Ovary (tissue), 9 donors: ENCODE measurements around the gene NMBR. TPM values are rescaled to one million over a fixed set of nuclear protein-coding genes. Genes with fewer than 3 reads are reported as not detected.

Experiments used
- DNase-seq, 5 donors: peaks; one replicate each; pipeline ENCODE4 v3.0.0-alpha.2; 2019 to 2020
- H3K27ac ChIP-seq, 2 donors: fragments of 200-600 bp; one replicate each; pipeline versions ENCODE4 v1.5.1 to v1.8.0; 2019 to 2022
- H3K27me3 ChIP-seq: fragments of 200-600 bp; one replicate; pipeline ENCODE4 v1.8.0; 2022
- H3K36me3 ChIP-seq: fragments of 200-600 bp; sonication (generic); one replicate; pipeline ENCODE4 v1.5.1; 2019
- H3K4me1 ChIP-seq: one replicate; pipeline ENCODE4 v1.8.1; 2013; ENCODE audit warnings: mild to moderate bottlenecking, moderate library complexity; ENCODE audit not compliant: insufficient read depth
- H3K4me3 ChIP-seq: fragments of 200-600 bp; sonication (generic); one replicate; pipeline ENCODE4 v1.5.1; 2017
- H3K9me3 ChIP-seq, 2 donors: fragments of 200-600 bp in 1 of 2; sonication (generic) in 1 of 2; one replicate each; pipeline versions ENCODE4 v1.5.1 to v1.8.1; 2013 to 2019; ENCODE audit warnings: mild to moderate bottlenecking in 1 of 2, moderate library complexity in 1 of 2
- CTCF ChIP-seq, 3 donors: fragments of 450-650 bp in 2 of 3; fragments of 200-600 bp in 1 of 3; IDR thresholded peaks; one replicate each; pipeline versions ENCODE4 v1.5.1 to v1.8.0; 2016 to 2022; ENCODE audit warnings: antibody characterized with exemption in 3 of 3, mild to moderate bottlenecking in 1 of 3
- EP300 ChIP-seq: sonication (generic); formaldehyde crosslinking; IDR thresholded peaks from one replicate; pipeline ENCODE4 v1.6.1; 2017; ENCODE audit warnings: antibody characterized with exemption
- POLR2A ChIP-seq: fragments of 450-650 bp; IDR thresholded peaks from one replicate; pipeline ENCODE4 v1.6.1; 2017; ENCODE audit warnings: antibody characterized with exemption, mild to moderate bottlenecking, moderate library complexity
- WGBS, 3 donors: extraction: QIAGEN DNeasy Blood & Tissue Kit in 1 of 3; methylation state at CpG; one replicate each; pipeline versions ENCODE4 v1.1.5 to v1.1.7; 2013 to 2017; 5-methylcytosine and 5-hydroxymethylcytosine counted together
- intact Hi-C, 4 donors: fragments of 100-400 bp; cut with DNase I; formaldehyde crosslinking; loops; one replicate each; pipeline versions ENCODE4 v1.11.0 to v1.15.1; 2022 to 2023
- polyA plus RNA-seq, 2 donors: library from polyadenylated mRNA; stranded (reverse); fragments of 200-250 nt in 1 of 2; fragments of 350-450 nt in 1 of 2; fragmentation: Illumina TruSeq in 1 of 2; extraction: RNeasy Lipid Tissue Mini Kit (QIAGEN cat#74804) in 1 of 2; gene quantifications; one replicate each; pipeline ENCODE4 v1.2.3, GENCODE V29; 2013 to 2014
- total RNA-seq, 7 donors: library from RNA; depleted of rRNA in 2 of 7; stranded (reverse); fragments of >200 nt in 2 of 7; fragmentation: NEBNext Ultra II Directional in 3 of 7; extraction: Animal tissue kit (Norgen Biotek cat#: 25700) in 3 of 7; gene quantifications; one replicate each; pipeline versions ENCODE4 v1.1.0 to v1.2.4, GENCODE V29; 2016 to 2023
- donor health status: DM: no; HTN: no; CAD: no; lungs with moderate emphysema.
- donor health status: DM: no; HTN: no; CAD: no.
- donor health status: Bipolar disorder and iron deficiency.
- donor health status: DM: yes; HTN: yes; CAD: no.
- donor health status: DM: no; HTN: no; CAD: no.
- donor health status: DM: yes; HTN: yes; CAD: no.

NMBR gene
- total and polyA plus RNA-seq, 9 donors: 0.20 TPM; not detected in 8

GRCh38 chr6:142172758-142173157 is 25.8 kb upstream of the NMBR start:
- H3K4me1 ChIP-seq: no peaks in the 10 kb centered on the region
- intact Hi-C loops: no loop called here
- H3K9me3 ChIP-seq: no peaks in the 10 kb centered on the region
- TF ChIP-seq POLR2A (no peak), CTCF (IDR thresholded peaks at IDR 0.05) (no peak), EP300 (no peak)
- H3K27ac ChIP-seq: no peak overlapping the region
- no peaks in the 10 kb centered on the region for H3K27me3 ChIP-seq
- H3K4me3 ChIP-seq: no peak overlapping the region
- no peak for DNase-seq
- no peaks in the 10 kb centered on the region for H3K36me3 ChIP-seq

- no peaks in the 10 kb centered on the region for H3K36me3 ChIP-seq
- H3K27me3 ChIP-seq: no peaks in the 10 kb centered on the region
- H3K27ac ChIP-seq: no peak overlapping the region
- no peak for DNase-seq
- intact Hi-C loops: no loop called here
- no peak overlapping the region for H3K4me3 ChIP-seq
- no peaks in the 10 kb centered on the region for H3K4me1 ChIP-seq
- no peak for TF ChIP-seq CTCF (IDR thresholded peaks at IDR 0.05)
- TF ChIP-seq EP300: no peak
- TF ChIP-seq POLR2A: no peak
- H3K9me3 ChIP-seq: no peaks in the 10 kb centered on the region
These were observed 24.4 kb upstream of the NMBR start for GRCh38 chr6:142171351-142171750.

GRCh38 chr6:142167486-142167885 is 20.6 kb upstream of the NMBR start:
- H3K36me3 ChIP-seq: no peaks in the 10 kb centered on the region
- H3K9me3 ChIP-seq: no peaks in the 10 kb centered on the region
- no peaks in the 10 kb centered on the region for H3K27me3 ChIP-seq
- no peak overlapping the region for H3K27ac ChIP-seq
- no peak for DNase-seq
- WGBS, 3 donors: 24 to 42% (median 33%) methylated on average over 2 of the region's 2 CpGs
- H3K4me3 ChIP-seq: no peak overlapping the region
- intact Hi-C loops: no loop called here
- H3K4me1 ChIP-seq: no peaks in the 10 kb centered on the region
- no peak for TF ChIP-seq EP300
- no peak for TF ChIP-seq POLR2A
- TF ChIP-seq CTCF (IDR thresholded peaks at IDR 0.05): no peak

GRCh38 chr6:142167071-142167470 is 20.1 kb upstream of the NMBR start:
- Histone ChIP-seq H3K36me3 (no peaks in the 10 kb centered on the region), H3K4me3 (no peak overlapping the region), H3K4me1 (no peaks in the 10 kb centered on the region), H3K27ac (no peak overlapping the region), H3K27me3 (no peaks in the 10 kb centered on the region), H3K9me3 (no peaks in the 10 kb centered on the region)
- no peak for DNase-seq
- TF ChIP-seq POLR2A: no peak
- no peak for TF ChIP-seq EP300
- no peak for TF ChIP-seq CTCF (IDR thresholded peaks at IDR 0.05)
- intact Hi-C loops: no loop called here
- 67 to 74% (median 74%) methylated on average over 3 of the region's 3 CpGs for WGBS, 3 donors

DNA sequence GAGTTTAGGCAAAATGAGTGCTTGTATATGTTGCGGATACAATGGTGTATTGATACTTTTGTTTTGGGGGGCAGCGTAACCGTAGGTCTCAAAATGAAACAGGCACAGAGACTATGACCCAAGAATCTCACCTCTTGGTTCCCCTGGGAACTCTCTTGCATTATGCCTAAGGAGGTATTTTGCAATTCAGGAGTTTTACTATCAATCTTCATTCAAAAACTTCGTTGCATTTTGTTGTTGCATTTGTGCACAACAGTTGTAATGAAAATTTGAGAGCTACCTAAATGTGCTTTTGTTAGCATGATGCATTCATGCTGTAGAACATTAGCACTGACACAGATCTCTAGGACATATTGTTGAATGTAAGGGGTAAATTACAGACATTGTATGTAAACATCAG is 18.3 kb upstream of the NMBR start:
- TF ChIP-seq POLR2A (no peak), EP300 (no peak), CTCF (IDR thresholded peaks at IDR 0.05) (no peak)
- Histone ChIP-seq H3K4me1 (no peaks in the 10 kb centered on the region), H3K36me3 (no peaks in the 10 kb centered on the region), H3K9me3 (no peaks in the 10 kb centered on the region), H3K4me3 (no peak overlapping the region), H3K27me3 (no peaks in the 10 kb centered on the region), H3K27ac (no peak overlapping the region)
- WGBS, 3 donors: 90 to 94% (median 92%) methylated on average over 4 of the region's 4 CpGs
- DNase-seq: no peak
- intact Hi-C loops: no loop called here
